Activated CD4-positive, CD25-positive, alpha-beta regulatory T cell treated with anti-CD3 and anti-CD28 coated beads, Interleukin-2, amount 50 U/mL, for 16 hours (primary cell): ENCODE results near the gene CHRDL2.
"Not testable (repeated sequence)": the region's sequence is repeated elsewhere in the genome, so short reads cannot be mapped to it uniquely, and the experiment has no call there.

Source experiments
- DNase-seq: peaks from one replicate; pipeline ENCODE4 v3.0.0-alpha.2; 2020; ENCODE audit warnings: low read depth, low spot score

The CHRDL2 gene

DNA sequence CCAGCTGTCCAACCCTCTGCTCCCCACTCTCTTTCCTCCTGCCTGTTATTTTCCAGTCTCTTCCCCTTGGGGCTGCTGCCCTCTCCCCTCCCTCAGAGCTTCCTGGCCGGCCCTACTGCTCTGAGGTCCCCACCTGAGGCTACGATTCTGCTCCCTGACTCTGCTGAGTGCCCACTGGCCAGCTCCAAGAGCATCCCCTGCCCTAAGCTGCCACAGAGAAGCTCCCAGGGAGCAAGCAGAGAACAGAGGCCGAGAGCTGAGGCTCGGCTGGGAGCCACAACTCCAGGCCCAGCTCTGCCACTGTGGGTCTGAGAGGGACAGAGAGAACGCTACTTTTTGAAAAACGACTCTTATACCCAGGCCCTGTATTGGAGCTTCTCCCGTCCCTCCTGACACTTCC is 61.1 kb downstream of the CHRDL2 start:
- no peak for DNase-seq

DNA sequence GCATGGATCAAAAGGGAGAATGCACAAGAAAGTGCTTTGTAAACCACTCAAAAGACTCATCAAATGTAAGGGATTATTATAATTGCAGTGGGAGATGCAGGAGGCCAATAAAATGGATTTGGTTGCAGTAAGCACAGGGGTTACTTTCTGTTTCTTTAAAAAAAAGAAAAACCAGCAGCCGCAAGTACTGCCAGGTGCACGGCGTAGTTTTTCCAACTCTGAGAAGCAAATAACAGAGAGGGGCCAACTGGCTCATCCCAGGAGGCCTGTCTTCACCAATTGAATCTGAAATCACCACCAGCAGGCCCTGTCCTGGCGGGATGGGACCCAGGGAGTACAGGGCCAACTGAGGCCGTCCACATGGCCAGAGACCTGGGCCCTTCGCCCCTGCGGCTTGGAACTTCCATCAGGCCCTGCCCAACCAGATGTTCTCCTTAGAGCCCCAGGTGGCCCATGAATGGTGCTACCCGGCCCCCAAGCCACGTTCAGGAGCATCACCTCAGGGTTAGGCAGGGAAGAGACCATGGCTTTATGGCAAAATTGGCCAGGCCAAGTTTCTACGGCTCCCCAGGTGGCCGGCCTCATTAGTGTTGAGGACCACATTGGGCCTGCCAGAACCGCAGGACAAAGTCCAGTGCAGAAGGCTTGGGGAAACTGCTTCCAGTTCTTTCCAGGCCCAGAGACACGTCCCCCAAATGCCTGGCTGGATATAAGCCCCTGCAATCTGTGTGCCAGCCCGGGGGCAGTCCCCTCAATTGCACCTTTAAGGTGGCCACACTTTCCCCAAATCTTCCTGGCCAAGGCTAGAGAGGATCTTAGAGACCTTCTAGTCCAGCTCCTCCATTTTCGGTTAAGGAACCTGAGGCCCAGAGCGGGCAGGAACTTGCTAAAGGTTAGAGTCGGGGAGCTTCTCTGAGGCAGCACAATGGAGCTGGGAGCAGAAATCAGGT is 61.7 kb downstream of the CHRDL2 start:
- DNase-seq: no peak

DNA sequence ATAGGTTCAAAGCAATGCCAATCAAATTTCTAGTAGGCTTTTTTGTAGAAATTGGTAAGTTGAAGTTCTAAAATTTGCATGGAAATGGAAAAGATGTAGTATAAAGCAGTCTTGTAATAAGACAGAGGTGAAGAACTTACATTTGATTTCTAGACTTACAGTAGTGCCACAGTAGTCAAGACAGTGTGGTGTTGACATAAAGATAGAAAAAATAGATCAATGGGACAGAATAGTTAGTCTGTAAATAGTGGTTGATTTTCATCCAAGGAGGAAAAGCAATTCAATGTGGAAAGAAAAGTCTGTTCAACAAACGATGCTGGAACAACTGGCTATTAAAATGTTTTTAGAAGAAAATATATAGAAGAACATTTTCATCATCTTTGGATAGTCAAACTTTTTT is 67.9 kb downstream of the CHRDL2 start:
- no peak for DNase-seq

DNA sequence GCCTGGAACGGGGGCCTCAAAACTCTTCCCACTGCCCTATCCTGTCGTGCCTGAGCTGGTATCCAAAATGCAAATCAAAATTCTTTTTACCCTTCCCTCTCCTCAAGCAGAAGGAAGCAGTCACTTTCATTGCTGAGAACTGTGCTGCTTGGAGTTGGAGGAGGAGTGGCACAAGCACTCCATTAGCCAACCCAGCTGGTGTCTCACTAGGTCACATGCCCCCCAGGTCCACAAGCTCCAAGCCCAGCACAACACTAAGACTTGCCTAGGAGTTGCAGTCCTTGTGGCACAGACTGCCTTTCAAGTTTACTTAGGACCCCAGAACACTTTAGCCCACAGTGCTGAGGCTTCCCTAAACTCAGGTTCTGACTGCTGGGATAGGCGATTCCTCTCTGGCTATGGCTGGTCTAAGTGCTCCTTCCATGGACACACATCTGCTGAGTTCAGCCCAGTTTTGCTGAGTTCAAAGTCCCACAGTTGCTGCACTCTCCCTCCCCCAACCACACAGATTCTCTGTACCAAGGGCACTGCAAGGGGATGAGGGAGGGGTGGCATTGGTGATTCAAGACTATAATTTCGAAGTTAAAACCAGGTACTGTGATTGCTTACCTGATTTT is 68.6 kb downstream of the CHRDL2 start:
- DNase-seq: no peak

DNA sequence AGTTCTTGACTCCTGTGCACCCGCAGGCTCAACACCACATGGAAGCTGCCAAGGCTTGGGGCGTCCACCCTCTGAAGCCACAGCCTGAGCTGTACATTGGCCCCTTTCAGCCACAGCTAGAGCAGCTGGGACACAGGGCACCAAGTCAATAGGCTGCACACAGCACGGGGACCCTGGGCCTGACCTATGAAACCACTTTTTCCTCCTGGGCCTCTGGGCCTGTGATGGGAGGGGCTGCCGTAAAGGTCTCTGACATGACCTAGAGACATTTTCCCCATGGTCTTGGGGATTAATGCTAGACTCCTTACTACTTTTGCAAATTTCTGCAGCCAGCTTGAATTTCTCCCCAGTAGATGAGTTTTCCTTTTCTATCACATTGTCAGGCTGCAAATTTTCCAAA is 72.1 kb downstream of the CHRDL2 start:
- DNase-seq: not testable (repeated sequence)

DNA sequence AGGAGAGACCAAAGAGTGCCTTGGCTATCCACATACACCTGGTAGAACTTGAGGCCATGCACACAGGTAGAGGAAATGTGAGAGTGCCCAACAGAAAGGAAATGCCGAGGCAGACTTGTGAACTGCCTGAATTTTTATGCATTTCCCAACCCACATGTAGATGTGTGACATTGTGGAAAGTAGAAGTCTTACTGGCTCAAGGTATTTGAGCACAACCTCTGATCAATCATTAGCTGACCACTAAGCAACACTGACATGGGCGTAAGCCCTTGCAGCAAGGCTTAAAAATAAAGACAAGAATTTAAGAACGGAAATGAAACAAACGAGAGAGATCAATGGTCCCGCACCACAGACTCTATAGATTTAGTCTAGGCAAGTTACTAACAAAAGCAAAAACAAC is 76.2 kb downstream of the CHRDL2 start:
- no peak for DNase-seq

DNA sequence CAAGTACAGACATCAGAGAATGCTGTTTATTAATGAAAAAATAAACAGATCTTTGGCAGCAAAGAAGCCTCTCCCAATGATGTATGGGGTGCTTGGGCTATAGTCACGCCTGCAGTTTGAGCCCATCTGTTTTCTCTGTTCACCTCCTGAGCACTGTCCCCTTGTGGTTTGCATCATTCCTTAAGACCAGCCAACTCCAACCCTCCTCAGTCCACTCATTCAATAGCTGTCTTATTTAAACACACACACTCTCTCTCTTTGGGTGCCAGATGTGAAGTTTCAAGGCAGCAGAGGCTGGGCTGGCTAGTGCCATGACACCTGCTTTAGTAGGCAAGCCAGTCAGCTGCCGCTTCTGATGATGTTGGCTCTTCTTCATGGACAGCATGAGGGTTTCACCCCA is 80.7 kb downstream of the CHRDL2 start:
- no peak for DNase-seq

DNA sequence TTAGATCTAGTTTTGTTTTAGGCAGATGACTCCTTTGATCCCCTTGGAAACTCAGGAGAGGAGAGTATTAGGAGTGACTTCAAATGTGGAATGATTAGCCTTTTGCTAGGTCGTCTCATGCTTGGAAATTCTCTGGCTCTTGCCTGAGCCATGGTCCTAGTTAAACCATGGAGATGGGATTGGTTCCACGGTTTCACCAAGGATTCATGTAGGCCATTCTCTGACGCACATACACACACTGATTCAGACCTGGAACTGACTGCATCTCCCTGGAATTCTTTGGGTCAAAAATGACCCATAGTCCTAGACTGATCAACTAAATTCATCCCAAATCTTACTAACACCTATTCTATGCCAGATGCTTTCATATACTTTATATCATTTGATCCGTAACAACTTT is 82.3 kb downstream of the CHRDL2 start:
- DNase-seq: no peak

DNA sequence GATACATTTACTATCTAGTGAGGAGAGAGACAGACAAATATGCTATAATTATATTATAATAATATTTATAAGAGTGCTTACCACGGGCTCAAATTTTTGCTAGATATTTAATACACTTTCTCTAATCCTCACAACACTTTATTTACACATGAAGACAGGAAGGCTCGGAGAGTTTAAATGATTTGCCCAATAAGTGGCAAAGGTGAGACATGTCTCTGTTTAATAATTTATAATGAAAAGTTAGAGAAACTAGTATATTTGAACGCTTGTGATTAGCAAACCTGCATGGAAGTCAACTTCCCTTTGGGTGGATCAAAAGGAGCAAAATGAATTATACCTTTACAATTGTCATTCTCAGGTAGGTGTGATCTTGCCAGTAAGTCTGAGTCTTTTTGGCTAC is 83.4 kb downstream of the CHRDL2 start:
- no peak for DNase-seq

DNA sequence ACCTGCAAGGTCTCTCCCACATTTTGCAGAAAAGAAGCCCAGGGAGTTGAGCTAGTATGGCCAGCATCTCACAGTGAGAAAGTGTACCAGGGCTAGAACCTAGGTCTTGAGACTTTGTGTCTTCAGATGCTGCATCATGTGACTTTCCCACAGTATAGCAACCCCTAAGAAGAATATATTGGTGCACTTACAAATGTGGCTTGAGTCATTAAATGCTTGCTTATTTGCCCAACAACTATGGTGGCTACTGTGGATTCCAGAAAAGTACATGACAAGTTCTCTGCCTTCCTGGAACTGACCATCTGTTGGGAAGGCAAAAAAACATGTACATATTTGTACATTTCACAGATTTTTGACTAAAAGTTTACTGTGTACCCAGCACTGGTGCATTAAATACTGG is 83.8 kb downstream of the CHRDL2 start:
- no peak for DNase-seq

DNA sequence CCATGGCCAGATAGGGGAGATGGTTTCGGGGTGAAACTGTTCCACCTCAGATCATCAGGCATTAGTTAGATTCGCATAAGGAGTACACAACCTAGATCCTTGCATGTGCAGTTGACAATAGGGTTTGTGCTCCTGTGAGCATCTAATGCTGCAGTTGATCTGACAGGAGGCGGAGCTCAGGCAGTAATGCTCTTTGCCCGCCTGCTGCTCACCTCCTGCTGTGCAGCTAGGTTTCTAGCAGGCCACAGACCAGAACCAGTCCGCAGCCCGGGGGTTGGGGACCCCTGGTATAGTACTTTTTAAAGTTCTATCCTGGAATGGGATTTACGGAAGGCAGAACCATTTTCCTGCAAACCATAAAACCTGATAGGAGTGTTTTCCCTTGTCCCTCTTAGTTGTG is 84.3 kb downstream of the CHRDL2 start:
- no peak for DNase-seq
